IMR-90 (cell line): ENCODE data around the gene TCF20. TPM values are rescaled to one million over a fixed set of nuclear protein-coding genes. Genes with fewer than 3 reads are reported as not detected.

Experiments
- ATAC-seq: fragments of 200-7000 bp; cut with Tn5 transposase; 2 replicates; pipeline ENCODE4 v1.9.1; 2020; ENCODE audit warnings: low read depth, mild to moderate bottlenecking, moderate library complexity
- BruUV-seq: library from RNA; stranded (reverse); fragments of 400-500 nt; replicated peaks from 2 replicates; lab custom pipeline; 2021; lab: Mats Ljungman, UMichigan
- CTCF ChIA-PET: fragments of 300-600 bp; formaldehyde crosslinking; extraction: SDS; loops from one replicate; lab custom pipeline; 2021; ENCODE audit warnings: antibody characterized with exemption; lab: Yijun Ruan, JAX
- POLR2A ChIA-PET: fragments of 300-600 bp; sonication (Branson Sonifier 250); formaldehyde crosslinking; loops from one replicate; lab custom pipeline; 2022; ENCODE audit warnings: antibody characterized with exemption; ENCODE audit not compliant: unreplicated experiment; lab: Charles Lee
- DNase-seq: peaks from one replicate; pipeline ENCODE4 v3.0.0; 2013
- H2AFZ ChIP-seq: replicated peaks from 2 replicates; pipeline ENCODE3; 2013; ENCODE audit warnings: low read length, mild to moderate bottlenecking; ENCODE audit not compliant: poor library complexity
- H2AK5ac ChIP-seq: 2 replicates; pipeline ENCODE4 v1.6.1; 2013; ENCODE audit warnings: low read depth, low read length, inconsistent platforms
- H2AK9ac ChIP-seq: replicated peaks from 2 replicates; pipeline ENCODE3; 2013; ENCODE audit warnings: mild to moderate bottlenecking, low read depth, low read length, moderate library complexity; ENCODE audit not compliant: poor library complexity
- H2BK120ac ChIP-seq: 2 replicates; pipeline ENCODE4 v1.6.1; 2013; ENCODE audit warnings: low read depth, low read length, inconsistent platforms
- H2BK15ac ChIP-seq: 3 replicates; pipeline ENCODE4 v1.6.1; 2013; ENCODE audit warnings: low read depth, low read length, inconsistent platforms
- H2BK20ac ChIP-seq: 2 replicates; pipeline ENCODE4 v1.6.1; 2013; ENCODE audit warnings: low read depth, mild to moderate bottlenecking, inconsistent platforms, low read length, moderate library complexity
- H2BK5ac ChIP-seq: 2 replicates; pipeline ENCODE4 v1.6.1; 2013; ENCODE audit warnings: mild to moderate bottlenecking, low read depth, low read length, inconsistent platforms; ENCODE audit not compliant: poor library complexity, severe bottlenecking
- H3K14ac ChIP-seq: replicated peaks from 2 replicates; pipeline ENCODE4 v1.6.1; 2013; ENCODE audit warnings: low read depth, low read length, inconsistent platforms
- H3K18ac ChIP-seq: 2 replicates; pipeline ENCODE4 v1.6.1; 2013; ENCODE audit warnings: low read depth, low read length, control low read depth
- H3K23ac ChIP-seq: 2 replicates; pipeline ENCODE4 v1.6.1; 2013; ENCODE audit warnings: low read depth, low read length, inconsistent platforms
- H3K27ac ChIP-seq: 2 replicates; pipeline ENCODE4 v1.5.1; 2013; ENCODE audit warnings: mild to moderate bottlenecking, control low read depth, low read length; ENCODE audit not compliant: insufficient read depth
- H3K27me3 ChIP-seq: 2 replicates; pipeline ENCODE4 v1.6.1; 2013; ENCODE audit warnings: low read length; ENCODE audit not compliant: control insufficient read depth, insufficient read depth
- H3K36me3 ChIP-seq: 2 replicates; pipeline ENCODE4 v1.6.1; 2013; ENCODE audit warnings: low read length, mixed read lengths; ENCODE audit not compliant: control insufficient read depth, insufficient read depth
- H3K4ac ChIP-seq: 2 replicates; pipeline ENCODE4 v1.6.1; 2013; ENCODE audit warnings: low read depth, low read length, inconsistent platforms
- H3K4me1 ChIP-seq: 2 replicates; pipeline ENCODE4 v1.6.1; 2013; ENCODE audit warnings: low read length, mixed read lengths; ENCODE audit not compliant: control insufficient read depth, insufficient read depth
- H3K4me2 ChIP-seq: 2 replicates; pipeline ENCODE4 v1.6.1; 2013; ENCODE audit warnings: low read depth, mild to moderate bottlenecking, control low read depth, low read length, moderate library complexity
- H3K4me3 ChIP-seq: 2 replicates; pipeline ENCODE4 v1.5.1; 2013; ENCODE audit warnings: low read depth, mild to moderate bottlenecking, control low read depth, low read length, moderate library complexity; ENCODE audit not compliant: insufficient read depth
- H3K56ac ChIP-seq: 2 replicates; pipeline ENCODE4 v1.6.1; 2013; ENCODE audit warnings: low read length, inconsistent platforms; ENCODE audit not compliant: insufficient read depth; ENCODE audit errors: extremely low read depth
- H3K79me1 ChIP-seq, 2 experiments: 2 replicates each; pipeline ENCODE4 v1.6.1; 2013; ENCODE audit warnings: low read length in 2 of 2, inconsistent platforms in 1 of 2, low read depth in 1 of 2
- H3K9ac ChIP-seq: 2 replicates; pipeline ENCODE4 v1.6.1; 2013; ENCODE audit warnings: low read depth, low read length, control low read depth
- H3K9me1 ChIP-seq: 2 replicates; pipeline ENCODE4 v1.6.1; 2013; ENCODE audit warnings: low read length, inconsistent platforms; ENCODE audit not compliant: insufficient read depth
- H3K9me3 ChIP-seq: 2 replicates; pipeline ENCODE4 v1.6.1; 2013; ENCODE audit warnings: low read length; ENCODE audit not compliant: control insufficient read depth, insufficient read depth
- H4K20me1 ChIP-seq: 2 replicates; pipeline ENCODE4 v1.6.1; 2013; ENCODE audit warnings: low read length, inconsistent platforms; ENCODE audit not compliant: insufficient read depth
- H4K5ac ChIP-seq: 2 replicates; pipeline ENCODE4 v1.6.1; 2013; ENCODE audit warnings: mild to moderate bottlenecking, low read depth, low read length, control low read depth
- H4K8ac ChIP-seq, 2 experiments: 2 replicates each; pipeline ENCODE4 v1.6.1; 2013; ENCODE audit warnings: low read depth in 2 of 2, low read length in 2 of 2, control low read depth in 1 of 2, inconsistent platforms in 1 of 2
- H4K91ac ChIP-seq: 2 replicates; pipeline ENCODE4 v1.6.1; 2013; ENCODE audit warnings: low read depth, low read length, inconsistent platforms; ENCODE audit not compliant: insufficient read depth
- BHLHE40 ChIP-seq: fragments of 150-350 bp; IDR thresholded peaks from 2 replicates; pipeline ENCODE4 v1.6.1; 2016; ENCODE audit warnings: mild to moderate bottlenecking, low read depth, low read length
- CEBPB ChIP-seq: IDR thresholded peaks from 2 replicates; pipeline ENCODE4 v1.6.1; 2012; ENCODE audit warnings: low read depth, low read length, improper control_type of control experiment
- FOS ChIP-seq: fragments of 150-350 bp; IDR thresholded peaks from 2 replicates; pipeline ENCODE4 v1.6.1; 2016; ENCODE audit warnings: low read depth, low read length
- MAFK ChIP-seq: IDR thresholded peaks from 2 replicates; pipeline ENCODE4 v1.6.1; 2012; ENCODE audit warnings: low read depth, low read length, improper control_type of control experiment
- MAZ ChIP-seq: IDR thresholded peaks from 2 replicates; pipeline ENCODE4 v1.6.1; 2012; ENCODE audit warnings: low read depth, mild to moderate bottlenecking, low read length, improper control_type of control experiment, moderate library complexity, borderline replicate concordance
- MXI1 ChIP-seq: IDR thresholded peaks from 2 replicates; pipeline ENCODE4 v1.6.1; 2012; ENCODE audit warnings: low read depth, mild to moderate bottlenecking, low read length, moderate library complexity, borderline replicate concordance
- NFE2L2 ChIP-seq: fragments of 150-350 bp; IDR thresholded peaks from 2 replicates; pipeline ENCODE4 v1.6.1; 2016; ENCODE audit warnings: low read depth, mild to moderate bottlenecking, low read length
- RCOR1 ChIP-seq: IDR thresholded peaks from 2 replicates; pipeline ENCODE4 v1.6.1; 2012; ENCODE audit warnings: mild to moderate bottlenecking, low read length, improper control_type of control experiment; ENCODE audit not compliant: insufficient replicate concordance
- RFX5 ChIP-seq: IDR thresholded peaks from 2 replicates; pipeline ENCODE4 v1.8.0; 2012; ENCODE audit warnings: low read depth, mild to moderate bottlenecking, low read length, moderate library complexity
- SMC3 ChIP-seq: fragments of 150-350 bp; IDR thresholded peaks from 2 replicates; pipeline ENCODE4 v1.6.1; 2016; ENCODE audit warnings: low read depth, mild to moderate bottlenecking, antibody characterized with exemption, low read length, moderate library complexity
- USF2 ChIP-seq: fragments of 150-350 bp; IDR thresholded peaks from 2 replicates; pipeline ENCODE4 v1.6.1; 2017; ENCODE audit warnings: mild to moderate bottlenecking, antibody characterized with exemption, low read length, low read depth
- WGBS, 2 experiments: methylation state at CpG; one replicate each; pipeline versions ENCODE4 v1.1.5 to v1.1.7; 2013; ENCODE audit warnings: missing lambda C conversion rate in 2 of 2; ENCODE audit not compliant: insufficient read length in 1 of 2; ENCODE audit errors: extremely low coverage in 2 of 2; 5-methylcytosine and 5-hydroxymethylcytosine counted together
- dilution Hi-C: fragments of 300-500 bp; cut with HindIII; formaldehyde crosslinking; loops from one replicate; pipeline ENCODE4 v1.14.3; 2018; ENCODE audit warnings: low sequenced_read_pairs; ENCODE audit not compliant: unreplicated experiment
- in situ Hi-C: fragments of 300-500 bp; cut with MboI; formaldehyde crosslinking; loops from 3 replicates; pipeline ENCODE4 v1.14.3; 2019; ENCODE audit warnings: low sequenced_read_pairs, inconsistent platforms, mixed read lengths
- intact Hi-C: fragments of 100-400 bp; cut with micrococcal nuclease; formaldehyde crosslinking; loops from 2 replicates; pipeline ENCODE4 v1.10.0; 2022
- polyA plus RNA-seq, 3 experiments: library from polyadenylated mRNA; depleted of rRNA; stranded (reverse); fragments of >200 nt; gene quantifications; 2 replicates each; pipeline ENCODE4 v1.2.3, GENCODE V29; 2012; ENCODE audit warnings: low replicate concordance in 1 of 3
- total RNA-seq: library from RNA; depleted of rRNA; stranded (reverse); fragments of >200 nt; gene quantifications from 2 replicates; pipeline ENCODE4 v1.2.3, GENCODE V29; 2012
- TF ChIP-seq, protein P1 (sequence below): fragments of 150-350 bp; IDR thresholded peaks from 2 replicates; pipeline ENCODE4 v1.6.1; 2016; ENCODE audit warnings: low read depth, mild to moderate bottlenecking, low read length, moderate library complexity, borderline replicate concordance
- TF ChIP-seq, protein P2 (sequence below): conservative IDR thresholded peaks from 2 replicates; pipeline ENCODE4 v1.5.1; 2012; ENCODE audit warnings: mild to moderate bottlenecking, low read depth, low read length, improper control_type of control experiment

Gene TCF20
- total and polyA plus RNA-seq, 2 of the 4 experiments (the other 2 are of a cell fraction), result 8.9 to 23.7 TPM

GRCh38 chr22:42309865-42310264 lies 39.4 kb upstream of the TCF20 start:
- Histone ChIP-seq H3K79me1 (no peaks in the 10 kb centered on the region), H3K4me1 (no peaks in the 10 kb centered on the region), H3K9me1 (no peaks in the 10 kb centered on the region), H2BK120ac (no peak overlapping the region), H4K8ac (no peak overlapping the region), H3K23ac (no peak overlapping the region), H3K9ac (no peak overlapping the region), H3K27me3 (peaks cover 28% of the 10 kb centered on the region), H3K36me3 (no peaks in the 10 kb centered on the region), H3K4me2 (no peak overlapping the region), H4K20me1 (no peaks in the 10 kb centered on the region; the same call in none of the 2 replicates), H4K91ac (no peak overlapping the region), H4K5ac (no peak overlapping the region), H2BK15ac (no peak overlapping the region), H3K18ac (no peak overlapping the region), H3K4ac (no peak overlapping the region), H3K9me3 (no peaks in the 10 kb centered on the region), H2BK5ac (no peak overlapping the region), H2AK5ac (no peak overlapping the region), H2AFZ (peak overlapping the region; percentile 37), H3K4me3 (no peak overlapping the region), H2AK9ac (no peak overlapping the region), H3K27ac (no peak overlapping the region), H2BK20ac (no peak overlapping the region), H3K56ac (no peak overlapping the region), H3K14ac (no peak overlapping the region)
- intact Hi-C loops, result loop anchor here (5.0 kb wide), 1 partner anchor 218 kb away; the partner anchor contains the start of gene NDUFA6
- ChIA-PET CTCF (no interaction called here), POLR2A (no interaction called here)
- TF ChIP-seq RCOR1 (no peak), BHLHE40 (no peak), SMC3 (no peak), MAZ (no peak), MAFK (no peak), MXI1 (no peak), RFX5 (no peak), FOS (no peak), NFE2L2 (no peak), CEBPB (no peak), USF2 (no peak)
- TF ChIP-seq, protein P1, sequence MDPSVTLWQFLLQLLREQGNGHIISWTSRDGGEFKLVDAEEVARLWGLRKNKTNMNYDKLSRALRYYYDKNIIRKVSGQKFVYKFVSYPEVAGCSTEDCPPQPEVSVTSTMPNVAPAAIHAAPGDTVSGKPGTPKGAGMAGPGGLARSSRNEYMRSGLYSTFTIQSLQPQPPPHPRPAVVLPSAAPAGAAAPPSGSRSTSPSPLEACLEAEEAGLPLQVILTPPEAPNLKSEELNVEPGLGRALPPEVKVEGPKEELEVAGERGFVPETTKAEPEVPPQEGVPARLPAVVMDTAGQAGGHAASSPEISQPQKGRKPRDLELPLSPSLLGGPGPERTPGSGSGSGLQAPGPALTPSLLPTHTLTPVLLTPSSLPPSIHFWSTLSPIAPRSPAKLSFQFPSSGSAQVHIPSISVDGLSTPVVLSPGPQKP, result no peak
- TF ChIP-seq, protein P2, sequence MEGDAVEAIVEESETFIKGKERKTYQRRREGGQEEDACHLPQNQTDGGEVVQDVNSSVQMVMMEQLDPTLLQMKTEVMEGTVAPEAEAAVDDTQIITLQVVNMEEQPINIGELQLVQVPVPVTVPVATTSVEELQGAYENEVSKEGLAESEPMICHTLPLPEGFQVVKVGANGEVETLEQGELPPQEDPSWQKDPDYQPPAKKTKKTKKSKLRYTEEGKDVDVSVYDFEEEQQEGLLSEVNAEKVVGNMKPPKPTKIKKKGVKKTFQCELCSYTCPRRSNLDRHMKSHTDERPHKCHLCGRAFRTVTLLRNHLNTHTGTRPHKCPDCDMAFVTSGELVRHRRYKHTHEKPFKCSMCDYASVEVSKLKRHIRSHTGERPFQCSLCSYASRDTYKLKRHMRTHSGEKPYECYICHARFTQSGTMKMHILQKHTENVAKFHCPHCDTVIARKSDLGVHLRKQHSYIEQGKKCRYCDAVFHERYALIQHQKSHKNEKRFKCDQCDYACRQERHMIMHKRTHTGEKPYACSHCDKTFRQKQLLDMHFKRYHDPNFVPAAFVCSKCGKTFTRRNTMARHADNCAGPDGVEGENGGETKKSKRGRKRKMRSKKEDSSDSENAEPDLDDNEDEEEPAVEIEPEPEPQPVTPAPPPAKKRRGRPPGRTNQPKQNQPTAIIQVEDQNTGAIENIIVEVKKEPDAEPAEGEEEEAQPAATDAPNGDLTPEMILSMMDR, result no peak
- ATAC-seq (no peak), DNase-seq (no peak)
- in situ Hi-C loops, result no loop called here
- no TSS peak for BruUV-seq
- WGBS, 2 experiments, result no CpG with 5 or more reads among the region's 3 CpGs
- dilution Hi-C loops, result no loop called here
